Adipocyte (in vitro differentiated cells): Measurements from ENCODE around the gene BAX.
A peak's percentile ranks its signal among the peaks of the same experiment; 100 is the strongest.

Experiments
- DNase-seq: peaks from one replicate; pipeline ENCODE4 v3.0.0-alpha.2; 2015; ENCODE audit warnings: low read depth
- H3K27me3 ChIP-seq: replicated peaks from 2 replicates; pipeline ENCODE4 v1.7.0; 2013; ENCODE audit warnings: mild to moderate bottlenecking, low read length, moderate library complexity; ENCODE audit not compliant: control insufficient read depth, insufficient read depth
- H3K36me3 ChIP-seq: 2 replicates; pipeline ENCODE4 v1.7.0; 2013; ENCODE audit warnings: low read length, mild to moderate bottlenecking, moderate library complexity; ENCODE audit not compliant: control insufficient read depth, insufficient read depth, severe bottlenecking
- H3K4me1 ChIP-seq: 2 replicates; pipeline ENCODE4 v1.7.0; 2013; ENCODE audit warnings: mild to moderate bottlenecking, low read length, moderate library complexity; ENCODE audit not compliant: control insufficient read depth, insufficient read depth
- H3K4me3 ChIP-seq: 2 replicates; pipeline ENCODE4 v1.7.0; 2013; ENCODE audit warnings: mild to moderate bottlenecking, low read length, moderate library complexity
- H3K9ac ChIP-seq: 2 replicates; pipeline ENCODE4 v1.7.0; 2013; ENCODE audit warnings: mild to moderate bottlenecking, low read length, moderate library complexity
- H3K9me3 ChIP-seq: 2 replicates; pipeline ENCODE4 v1.7.0; 2013; ENCODE audit warnings: mild to moderate bottlenecking, low read length, moderate library complexity; ENCODE audit not compliant: control insufficient read depth

BAX gene

GRCh38 chr19:48953141-48953540, 1.5 kb upstream of the BAX start:
- Histone ChIP-seq H3K27me3 (no peaks in the 10 kb centered on the region), H3K36me3 (peaks cover 5% of the 10 kb centered on the region), H3K9me3 (no peaks in the 10 kb centered on the region), H3K4me1 (peaks cover 17% of the 10 kb centered on the region), H3K9ac (no peak overlapping the region), H3K4me3 (no peak overlapping the region)
- DNase-seq: no peak

GRCh38 chr19:48953990-48954594, 583 bp upstream of the BAX start:
- no peak for DNase-seq
- Histone ChIP-seq H3K9ac (peak overlapping the region; percentile 100), H3K27me3 (no peaks in the 10 kb centered on the region), H3K36me3 (peaks cover 5% of the 10 kb centered on the region), H3K9me3 (no peaks in the 10 kb centered on the region), H3K4me1 (peaks cover 17% of the 10 kb centered on the region), H3K4me3 (peak overlapping the region; percentile 98)

DNA sequence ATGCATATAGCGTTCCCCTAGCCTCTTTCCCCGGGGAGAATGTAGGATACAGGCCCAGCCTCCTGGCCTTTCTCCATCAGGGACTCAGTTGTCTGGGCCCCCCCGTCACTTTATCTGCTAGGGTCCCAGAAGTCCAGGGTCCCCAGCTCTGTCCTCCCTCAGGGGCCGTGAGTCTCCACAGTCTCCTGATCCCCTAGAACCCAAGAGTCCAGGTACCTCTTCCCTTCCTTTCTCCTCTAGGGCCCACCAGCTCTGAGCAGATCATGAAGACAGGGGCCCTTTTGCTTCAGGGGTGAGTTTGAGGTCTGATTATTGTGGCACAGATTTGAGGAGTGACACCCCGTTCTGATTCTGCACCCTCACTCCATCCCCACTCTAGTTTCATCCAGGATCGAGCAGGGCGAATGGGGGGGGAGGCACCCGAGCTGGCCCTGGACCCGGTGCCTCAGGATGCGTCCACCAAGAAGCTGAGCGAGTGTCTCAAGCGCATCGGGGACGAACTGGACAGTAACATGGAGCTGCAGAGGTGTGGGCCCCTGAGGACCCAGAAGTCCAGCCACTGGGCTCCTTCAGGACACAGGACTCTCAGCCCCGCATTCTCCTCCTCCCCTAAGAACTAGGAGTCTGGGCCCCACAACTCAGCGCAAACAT, 758 bp downstream of the BAX start:
- H3K9me3 ChIP-seq: no peaks in the 10 kb centered on the region
- peaks cover 5% of the 10 kb centered on the region for H3K36me3 ChIP-seq
- no peak for DNase-seq
- H3K27me3 ChIP-seq: no peaks in the 10 kb centered on the region
- peak overlapping the region; percentile 98 for H3K4me3 ChIP-seq
- H3K9ac ChIP-seq: peak overlapping the region; percentile 100
- peaks cover 17% of the 10 kb centered on the region for H3K4me1 ChIP-seq

GRCh38 chr19:48958006-48958405, 3.3 kb downstream of the BAX start:
- no peak for DNase-seq
- Histone ChIP-seq H3K27me3 (no peaks in the 10 kb centered on the region), H3K9ac (no peak overlapping the region), H3K9me3 (no peaks in the 10 kb centered on the region), H3K4me3 (no peak overlapping the region), H3K4me1 (peaks cover 26% of the 10 kb centered on the region), H3K36me3 (peaks cover 15% of the 10 kb centered on the region)

GRCh38 chr19:48959341-48960239, 4.9 kb downstream of the BAX start:
- no peaks in the 10 kb centered on the region for H3K27me3 ChIP-seq

GRCh38 chr19:48961051-48961649, 6.5 kb downstream of the BAX start:
- H3K4me1 ChIP-seq: peaks cover 30% of the 10 kb centered on the region
- DNase-seq: no peak
- H3K9ac ChIP-seq: no peak overlapping the region

More at GRCh38 chr19:48959341-48960239, 4.9 kb downstream of the BAX start:
- Histone ChIP-seq H3K36me3 (peaks cover 15% of the 10 kb centered on the region), H3K4me1 (peaks cover 38% of the 10 kb centered on the region), H3K9me3 (no peaks in the 10 kb centered on the region), H3K4me3 (no peak overlapping the region), H3K9ac (no peak overlapping the region)
- DNase-seq: no peak

DNA sequence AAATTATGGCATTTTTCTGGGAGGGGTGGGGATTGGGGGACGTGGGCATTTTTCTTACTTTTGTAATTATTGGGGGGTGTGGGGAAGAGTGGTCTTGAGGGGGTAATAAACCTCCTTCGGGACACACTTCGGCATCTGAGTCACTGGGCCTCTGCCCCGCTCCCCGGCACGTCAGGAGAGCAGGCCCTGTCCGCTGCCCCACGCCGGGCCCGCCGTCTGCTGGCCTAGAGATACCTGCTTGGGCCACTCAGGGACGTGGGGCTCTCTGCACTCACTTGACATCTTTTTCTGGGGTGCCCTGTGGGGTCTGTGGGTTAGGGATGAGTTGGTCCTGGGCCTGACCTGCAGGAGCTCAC, 7.0 kb downstream of the BAX start:
- H3K36me3 ChIP-seq: peaks cover 18% of the 10 kb centered on the region
- H3K27me3 ChIP-seq: no peaks in the 10 kb centered on the region
- H3K4me1 ChIP-seq: peaks cover 27% of the 10 kb centered on the region
- H3K4me3 ChIP-seq: no peak overlapping the region
- no peak overlapping the region for H3K9ac ChIP-seq
- no peak for DNase-seq
- no peaks in the 10 kb centered on the region for H3K9me3 ChIP-seq

More at GRCh38 chr19:48961051-48961649, 6.5 kb downstream of the BAX start:
- Histone ChIP-seq H3K36me3 (peaks cover 16% of the 10 kb centered on the region), H3K9me3 (no peaks in the 10 kb centered on the region), H3K27me3 (no peaks in the 10 kb centered on the region), H3K4me3 (no peak overlapping the region)

- DNase-seq: peak; percentile 33
- Histone ChIP-seq H3K36me3 (peaks cover 22% of the 10 kb centered on the region), H3K9me3 (no peaks in the 10 kb centered on the region), H3K4me3 (no peak overlapping the region), H3K27me3 (no peaks in the 10 kb centered on the region), H3K9ac (peak overlapping the region; percentile 37), H3K4me1 (peaks cover 31% of the 10 kb centered on the region)
Measured at GRCh38 chr19:48962029-48962848, 7.6 kb downstream of the BAX start.

DNA sequence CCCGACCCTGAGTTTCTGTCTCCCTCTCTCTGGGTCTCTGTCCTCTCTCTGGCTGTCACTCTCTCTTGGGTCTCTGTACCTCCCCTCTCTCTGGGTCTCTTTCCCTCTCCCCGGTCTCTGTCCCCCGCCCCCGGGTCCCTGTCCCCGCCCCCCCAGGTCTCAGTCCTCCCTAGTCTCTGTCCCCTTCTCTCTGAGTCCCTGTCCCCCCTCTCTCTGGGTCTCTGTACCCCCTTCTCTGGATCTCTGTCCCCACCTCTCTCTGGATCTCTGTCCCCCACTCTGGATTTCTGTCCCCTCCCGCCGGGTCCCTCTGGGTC, 8.1 kb downstream of the BAX start:
- H3K36me3 ChIP-seq: peaks cover 22% of the 10 kb centered on the region
- H3K4me3 ChIP-seq: no peak overlapping the region
- H3K27me3 ChIP-seq: no peaks in the 10 kb centered on the region
- no peak for DNase-seq
- peak overlapping the region; percentile 37 for H3K9ac ChIP-seq
- no peaks in the 10 kb centered on the region for H3K9me3 ChIP-seq
- H3K4me1 ChIP-seq: peaks cover 37% of the 10 kb centered on the region

- peaks cover 45% of the 10 kb centered on the region for H3K4me1 ChIP-seq
- DNase-seq: peak; percentile 81
- H3K9ac ChIP-seq: peak overlapping the region; percentile 90
- no peaks in the 10 kb centered on the region for H3K27me3 ChIP-seq
- H3K9me3 ChIP-seq: no peaks in the 10 kb centered on the region
- peaks cover 25% of the 10 kb centered on the region for H3K36me3 ChIP-seq
- H3K4me3 ChIP-seq: peak overlapping the region; percentile 74
Measured at GRCh38 chr19:48963371-48964204, 8.9 kb downstream of the BAX start.
